Uterus (tissue), 4 donors: ENCODE data around the gene SNRNP35. TPM values are rescaled to one million over a fixed set of nuclear protein-coding genes. Genes with fewer than 3 reads are reported as not detected.
"Not testable (repeated sequence)": the region's sequence is repeated elsewhere in the genome, so short reads cannot be mapped to it uniquely, and the experiment has no call there.

Experiments used
- DNase-seq, 2 donors: peaks; one replicate each; pipeline ENCODE4 v3.0.0-alpha.2; 2019 to 2020
- H3K27ac ChIP-seq, 2 donors: fragments of 200-600 bp; sonication (generic); 1 replicate in 1 of 2; 2 replicates in 1 of 2; pipeline ENCODE4 v1.5.1; 2016 to 2018
- H3K27me3 ChIP-seq, 2 donors: fragments of 200-600 bp; sonication (generic); one replicate each; pipeline ENCODE4 v1.5.1; 2018 to 2019; ENCODE audit warnings: control low read depth in 1 of 2
- H3K36me3 ChIP-seq, 2 donors: fragments of 200-600 bp; sonication (generic); one replicate each; pipeline ENCODE4 v1.5.1; 2019; ENCODE audit warnings: control low read depth in 1 of 2
- H3K4me1 ChIP-seq, 2 donors: fragments of 200-600 bp; sonication (generic); one replicate each; pipeline ENCODE4 v1.5.1; 2018 to 2019; ENCODE audit warnings: control low read depth in 1 of 2
- H3K4me3 ChIP-seq, 2 donors: fragments of 200-600 bp; sonication (generic); 1 replicate in 1 of 2; 2 replicates in 1 of 2; pipeline ENCODE4 v1.5.1; 2018 to 2019; ENCODE audit warnings: mild to moderate bottlenecking in 1 of 2
- H3K9me3 ChIP-seq, 2 donors: fragments of 200-600 bp; sonication (generic); one replicate each; pipeline ENCODE4 v1.5.1; 2019; ENCODE audit warnings: control low read depth in 1 of 2
- CTCF ChIP-seq, 4 experiments: fragments of 200-600 bp in 2 of 4; fragments of 450-650 bp in 2 of 4; sonication (generic) in 2 of 4; IDR thresholded peaks; one replicate each; pipeline ENCODE4 v1.5.1; 2016 to 2019; ENCODE audit warnings: antibody characterized with exemption in 4 of 4, mild to moderate bottlenecking in 2 of 4, moderate library complexity in 1 of 4
- POLR2A ChIP-seq, 2 donors: fragments of 450-650 bp; IDR thresholded peaks; one replicate each; pipeline ENCODE4 v1.6.1; 2016; ENCODE audit warnings: antibody characterized with exemption in 2 of 2, mild to moderate bottlenecking in 1 of 2, moderate library complexity in 1 of 2
- intact Hi-C: fragments of 100-400 bp; cut with DNase I; formaldehyde crosslinking; loops from one replicate; pipeline ENCODE4 v1.15.1; 2023; ENCODE audit warnings: low total_unique reads
- small RNA-seq: library from RNA; depleted of rRNA; stranded (forward); fragments of <200 nt; gene quantifications from one replicate; pipeline ENCODE3, GENCODE V24; 2016
- total RNA-seq, 4 donors: library from RNA; depleted of rRNA in 3 of 4; stranded (reverse); fragments of >200 nt in 3 of 4; gene quantifications; one replicate each; pipeline versions ENCODE4 v1.1.0 to v1.2.4, GENCODE V29; 2014 to 2023
- donor health status: DM: yes; HTN: yes; CAD: no.

Gene SNRNP35
- total RNA-seq, 4 donors from 2014 or later = 0.29 to 41.0 (median 24.3) TPM

DNA sequence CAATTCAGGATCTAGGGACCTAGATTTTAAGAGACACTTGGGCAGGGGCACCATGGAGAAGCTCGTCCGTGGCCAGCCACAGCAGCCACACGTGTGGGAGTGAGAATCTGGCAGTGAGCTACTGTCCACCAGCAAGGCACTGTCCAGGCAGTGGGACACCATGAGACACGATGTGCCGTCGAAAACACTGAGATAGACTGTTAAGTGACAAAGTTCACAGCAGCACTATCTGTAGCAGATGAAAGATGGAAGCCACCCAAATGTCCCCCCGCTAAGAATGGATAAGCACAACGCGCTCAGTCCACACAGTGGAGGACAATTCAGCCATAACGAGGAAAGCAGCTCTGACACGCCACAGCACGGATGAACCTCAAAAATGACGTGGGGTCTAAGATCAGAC is 55.9 kb downstream of the SNRNP35 start:
- no peaks in the 10 kb centered on the region for H3K36me3 ChIP-seq
- no peaks in the 10 kb centered on the region for H3K9me3 ChIP-seq
- no peak overlapping the region for H3K27ac ChIP-seq
- no peaks in the 10 kb centered on the region for H3K4me1 ChIP-seq
- intact Hi-C loops = no loop called here
- no peaks in the 10 kb centered on the region for H3K27me3 ChIP-seq
- no peak for DNase-seq
- no peak overlapping the region for H3K4me3 ChIP-seq
- TF ChIP-seq CTCF (IDR thresholded peaks at IDR 0.05) = no peak
- TF ChIP-seq POLR2A (IDR thresholded peaks at IDR 0.05) = no peak

- H3K4me3 ChIP-seq, H3K4me1 ChIP-seq, H3K27ac ChIP-seq, H3K36me3 ChIP-seq, DNase-seq, H3K9me3 ChIP-seq, intact Hi-C loops, H3K27me3 ChIP-seq: not testable (repeated sequence)
These were observed 56.8 kb downstream of the SNRNP35 start for GRCh38 chr12:123514582-123515221.

DNA sequence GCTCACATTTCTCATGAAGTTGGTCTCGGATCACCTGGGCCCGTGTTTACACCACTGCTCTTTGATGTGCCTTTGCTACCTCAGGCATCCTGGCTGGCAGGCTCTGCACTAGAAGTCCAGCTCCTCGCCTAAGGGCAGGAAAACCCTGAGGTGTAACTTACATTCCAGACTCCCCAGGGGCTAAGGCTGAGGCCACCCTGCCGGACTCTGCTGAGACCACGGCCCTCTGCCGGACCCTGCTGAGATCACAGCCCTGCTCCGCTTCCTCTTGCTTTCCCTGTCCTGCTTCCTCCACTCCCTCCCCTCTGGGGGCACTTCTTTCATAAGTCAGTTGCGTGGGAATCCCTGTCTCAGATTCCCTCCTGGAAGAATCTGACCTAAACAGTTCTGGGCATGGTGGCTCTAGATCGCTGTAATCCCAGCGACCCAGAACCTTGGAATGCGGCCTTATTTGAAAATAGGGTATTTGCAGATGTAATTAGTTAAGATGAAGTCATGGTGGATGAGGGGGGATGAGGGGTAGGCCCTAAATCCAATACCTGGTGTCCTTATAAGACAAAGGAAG is 58.4 kb downstream of the SNRNP35 start:
- H3K27me3 ChIP-seq = no peaks in the 10 kb centered on the region
- no peak overlapping the region for H3K27ac ChIP-seq
- DNase-seq = no peak
- H3K4me3 ChIP-seq = no peak overlapping the region
- intact Hi-C loops = no loop called here
- TF ChIP-seq POLR2A (IDR thresholded peaks at IDR 0.05) (no peak), CTCF (IDR thresholded peaks at IDR 0.05) (no peak)
- no peaks in the 10 kb centered on the region for H3K9me3 ChIP-seq
- H3K36me3 ChIP-seq = no peaks in the 10 kb centered on the region
- H3K4me1 ChIP-seq = no peaks in the 10 kb centered on the region

Small RNAs within 50 kb of the gene (small RNA-seq; reads per million reads assigned to genes)
- not detected for gene AC145423.2

Other genes starting within 250 kb of the SNRNP35 start
- 100 to 1,000 TPM in 2 of 4 donors, 10 to 100 TPM in 2; 21.3 to 124 (median 75.1) TPM for gene MPHOSPH9, start 225.0 kb upstream of the SNRNP35 start, total RNA-seq
- 10 to 100 TPM in 2 of 4 donors, 1 to 10 TPM in 1, under 1 TPM in 1; 0.51 to 18.9 (median 8.3) TPM for gene MTRFR, start 224.7 kb upstream of the SNRNP35 start, total RNA-seq
- gene CDK2AP1, start 186.3 kb upstream of the SNRNP35 start, total RNA-seq = 100 to 1,000 TPM in 2 of 4 donors, 10 to 100 TPM in 2; 54.3 to 120 (median 89.9) TPM
- 10 to 100 TPM; 16.8 to 40.5 (median 33.0) TPM for gene SBNO1, start 93.3 kb upstream of the SNRNP35 start, total RNA-seq
- 10 to 100 TPM; 20.9 to 71.5 (median 42.1) TPM for gene KMT5A, start 74.0 kb upstream of the SNRNP35 start, total RNA-seq
- gene RILPL2, start 21.5 kb upstream of the SNRNP35 start, total RNA-seq = 10 to 100 TPM in 1 of 4 donors, 1 to 10 TPM in 3; 4.0 to 10.1 (median 5.8) TPM
- 10 to 100 TPM in 2 of 4 donors, 1 to 10 TPM in 2; 2.9 to 32.3 (median 18.4) TPM for gene RILPL1, start 75.6 kb downstream of the SNRNP35 start, total RNA-seq
- 100 to 1,000 TPM in 3 of 4 donors, 10 to 100 TPM in 1; 60.2 to 362 (median 178) TPM for gene TMED2, start 126.4 kb downstream of the SNRNP35 start, total RNA-seq
- 10 to 100 TPM in 3 of 4 donors, 1 to 10 TPM in 1; 5.9 to 42.0 (median 23.9) TPM for gene DDX55, start 144.0 kb downstream of the SNRNP35 start, total RNA-seq
- 100 to 1,000 TPM in 1 of 4 donors, 10 to 100 TPM in 3; 35.1 to 114 (median 66.7) TPM for gene EIF2B1, start 175.5 kb downstream of the SNRNP35 start, total RNA-seq
- gene GTF2H3, start 175.7 kb downstream of the SNRNP35 start, total RNA-seq = 10 to 100 TPM; 12.3 to 66.4 (median 31.1) TPM
- gene TCTN2, start 213.0 kb downstream of the SNRNP35 start, total RNA-seq = 100 to 1,000 TPM in 1 of 4 donors, 10 to 100 TPM in 2, 1 to 10 TPM in 1; 3.8 to 334 (median 23.9) TPM